IPS DF 19.7 (cell line): Measurements from ENCODE around the gene BRD2.

ENCODE experiments used
- DNase-seq: peaks from one replicate; pipeline ENCODE4 v3.0.0-alpha.2; 2013; ENCODE audit warnings: low read depth, low spot score

Gene BRD2

GRCh38 chr6:33029328-33030184 is 61.2 kb downstream of the BRD2 start:
- DNase-seq, result no peak

- DNase-seq, result no peak
These were observed 61.9 kb downstream of the BRD2 start for GRCh38 chr6:33030245-33030644.
